ENCODE measurements around the gene PSMD1. TPM values are rescaled to one million over a fixed set of nuclear protein-coding genes. Genes with fewer than 3 reads are reported as not detected.

Gene PSMD1
- total and polyA plus RNA-seq, 8 donors: 13.4 to 35.6 (median 25.1) TPM

- ATAC-seq (no peak), FAIRE-seq (no peak), DNase-seq (no peak)
- Histone ChIP-seq H3K9me3 (no peaks in the 10 kb centered on the region), H3K27me3 (no peaks in the 10 kb centered on the region), H3K4me3 (no peak overlapping the region), H3K36me3 (peaks cover 0 to 22% (median 0%) of the 10 kb centered on the region in 3 donors), H3K4me1 (no peaks in the 10 kb centered on the region), H3K27ac (no peak overlapping the region)
- 87 to 92% methylated on average over 3 of the region's 3 CpGs for WGBS, 2 donors
- no peak for TF ChIP-seq CTCF (IDR thresholded peaks at IDR 0.05)
- intact Hi-C loops (cut with DNase I): no loop called here
Observed at GRCh38 chr2:231219289-231219688, 162.6 kb downstream of the PSMD1 start.

GRCh38 chr2:231221761-231222160, 165.1 kb downstream of the PSMD1 start:
- no peak overlapping the region for H3K27ac ChIP-seq
- ATAC-seq (no peak), DNase-seq (no peak), FAIRE-seq (no peak)
- H3K9me3 ChIP-seq: no peaks in the 10 kb centered on the region
- peaks cover 0 to 7% (median 0%) of the 10 kb centered on the region in 3 donors for H3K36me3 ChIP-seq
- H3K4me3 ChIP-seq: no peak overlapping the region
- H3K27me3 ChIP-seq: no peaks in the 10 kb centered on the region
- H3K4me1 ChIP-seq: no peaks in the 10 kb centered on the region
- no peak for TF ChIP-seq CTCF (IDR thresholded peaks at IDR 0.05)
- intact Hi-C loops (cut with DNase I): loop anchor here in 1 of 3 donors (10.0 kb wide), 1 partner anchor 193 kb away; no protein-coding TSS in a partner anchor
- WGBS, 2 donors: 87 to 94% methylated on average over 3 of the region's 3 CpGs

Other genes starting within 250 kb of the PSMD1 start
- 10 to 100 TPM; 26.2 to 68.7 (median 40.3) TPM for gene ITM2C, start 191.9 kb upstream of the PSMD1 start, total RNA-seq
- gene ITM2C, start 191.9 kb upstream of the PSMD1 start, polyA plus RNA-seq: 10 to 100 TPM; 39.0 to 96.3 TPM
- under 1 TPM in 4 of 6 donors, not detected in 2; 0.03 to 0.12 (median 0.06) TPM for gene GPR55, start 131.6 kb upstream of the PSMD1 start, total RNA-seq
- under 1 TPM in 1 of 2 donors, not detected in 1; 0.02 TPM for gene GPR55, start 131.6 kb upstream of the PSMD1 start, polyA plus RNA-seq
- gene SPATA3, start 60.7 kb upstream of the PSMD1 start, total RNA-seq: not detected
- not detected for gene SPATA3, start 60.7 kb upstream of the PSMD1 start, polyA plus RNA-seq
- 10 to 100 TPM in 2 of 6 donors, 1 to 10 TPM in 4; 5.3 to 12.5 (median 8.4) TPM for gene C2orf72, start 19.3 kb upstream of the PSMD1 start, total RNA-seq
- gene C2orf72, start 19.3 kb upstream of the PSMD1 start, polyA plus RNA-seq: 10 to 100 TPM; 16.1 to 31.2 TPM
- gene HTR2B, start 68.2 kb downstream of the PSMD1 start, total RNA-seq: under 1 TPM in 5 of 6 donors, not detected in 1; 0.08 to 0.78 (median 0.19) TPM
- gene HTR2B, start 68.2 kb downstream of the PSMD1 start, polyA plus RNA-seq: under 1 TPM; 0.09 to 0.11 TPM
- 10 to 100 TPM in 1 of 6 donors, 1 to 10 TPM in 5; 5.8 to 15.0 (median 8.9) TPM for gene ARMC9, start 141.8 kb downstream of the PSMD1 start, total RNA-seq
- 1 to 10 TPM; 3.7 to 7.6 TPM for gene ARMC9, start 141.8 kb downstream of the PSMD1 start, polyA plus RNA-seq

Measured in pancreas (tissue), 10 donors.